ENCODE results near the gene ENG.
"Not testable (repeated sequence)": the region's sequence is repeated elsewhere in the genome, so short reads cannot be mapped to it uniquely, and the experiment has no call there.

Gene ENG

GRCh38 chr9:127781806-127782205, 72.7 kb downstream of the ENG start:
- FAIRE-seq, result no peak
- DNase-seq (ENCODE audit: extremely low spot score, insufficient read length, low read depth), result no peak

- not testable (repeated sequence) for FAIRE-seq; DNase-seq (ENCODE audit: extremely low spot score, insufficient read length, low read depth)
Observed at GRCh38 chr9:127780909-127781308, 73.5 kb downstream of the ENG start.

- DNase-seq (ENCODE audit: extremely low spot score, insufficient read length, low read depth) (no peak), FAIRE-seq (no peak)
Observed at GRCh38 chr9:127780126-127780885, 74.2 kb downstream of the ENG start.

GRCh38 chr9:127779136-127779981, 75.1 kb downstream of the ENG start:
- FAIRE-seq, result peak; percentile 90
- no peak for DNase-seq (ENCODE audit: extremely low spot score, insufficient read length, low read depth)

- FAIRE-seq (peak; percentile 62), DNase-seq (ENCODE audit: extremely low spot score, insufficient read length, low read depth) (no peak)
Observed at GRCh38 chr9:127778280-127779135, 76.0 kb downstream of the ENG start, which contains the start of gene SH2D3C. Gene SH2D3C (minus strand): TSS chr9:127778666. CDS start chr9:127778627, 39 bp downstream.

GRCh38 chr9:127777368-127777980, 77.0 kb downstream of the ENG start:
- no peak for DNase-seq (ENCODE audit: extremely low spot score, insufficient read length, low read depth)
- no peak for FAIRE-seq

- no peak for DNase-seq (ENCODE audit: extremely low spot score, insufficient read length, low read depth)
- peak; percentile 45 for FAIRE-seq
Observed at GRCh38 chr9:127776924-127777289, 77.6 kb downstream of the ENG start.

GRCh38 chr9:127776195-127776923, 78.1 kb downstream of the ENG start:
- peak; percentile 58 for DNase-seq (ENCODE audit: extremely low spot score, insufficient read length, low read depth)
- FAIRE-seq, result peak; percentile 81

GRCh38 chr9:127773981-127774380, 80.5 kb downstream of the ENG start:
- FAIRE-seq, result no peak
- DNase-seq (ENCODE audit: extremely low spot score, insufficient read length, low read depth), result no peak

GRCh38 chr9:127773272-127773671, 81.2 kb downstream of the ENG start:
- no peak for DNase-seq (ENCODE audit: extremely low spot score, insufficient read length, low read depth)
- FAIRE-seq, result no peak

GRCh38 chr9:127772603-127773002, 81.9 kb downstream of the ENG start:
- no peak for FAIRE-seq
- DNase-seq (ENCODE audit: extremely low spot score, insufficient read length, low read depth), result no peak

GRCh38 chr9:127771570-127772189, 82.8 kb downstream of the ENG start:
- DNase-seq (ENCODE audit: extremely low spot score, insufficient read length, low read depth), result no peak

GRCh38 chr9:127770905-127771569, 83.4 kb downstream of the ENG start:
- FAIRE-seq (peak; percentile 93), DNase-seq (ENCODE audit: extremely low spot score, insufficient read length, low read depth) (peak; percentile 82)

More at GRCh38 chr9:127771570-127772189, 82.8 kb downstream of the ENG start:
- no peak for FAIRE-seq

- DNase-seq (ENCODE audit: extremely low spot score, insufficient read length, low read depth) (no peak), FAIRE-seq (no peak)
Observed at GRCh38 chr9:127770583-127770904, 83.9 kb downstream of the ENG start.

- DNase-seq (ENCODE audit: extremely low spot score, insufficient read length, low read depth) (no peak), FAIRE-seq (no peak)
Observed at GRCh38 chr9:127769929-127770582, 84.4 kb downstream of the ENG start.

- no peak for FAIRE-seq
- no peak for DNase-seq (ENCODE audit: extremely low spot score, insufficient read length, low read depth)
Observed at GRCh38 chr9:127769101-127769500, 85.4 kb downstream of the ENG start.

GRCh38 chr9:127768698-127769097, 85.8 kb downstream of the ENG start:
- DNase-seq (ENCODE audit: extremely low spot score, insufficient read length, low read depth) (no peak), FAIRE-seq (no peak)

- no peak for FAIRE-seq
- no peak for DNase-seq (ENCODE audit: extremely low spot score, insufficient read length, low read depth)
Observed at GRCh38 chr9:127767909-127768331, 86.5 kb downstream of the ENG start.

All from GM18507 (cell line).